ENCODE measurements around the gene ATP10B.

Gene ATP10B

DNA sequence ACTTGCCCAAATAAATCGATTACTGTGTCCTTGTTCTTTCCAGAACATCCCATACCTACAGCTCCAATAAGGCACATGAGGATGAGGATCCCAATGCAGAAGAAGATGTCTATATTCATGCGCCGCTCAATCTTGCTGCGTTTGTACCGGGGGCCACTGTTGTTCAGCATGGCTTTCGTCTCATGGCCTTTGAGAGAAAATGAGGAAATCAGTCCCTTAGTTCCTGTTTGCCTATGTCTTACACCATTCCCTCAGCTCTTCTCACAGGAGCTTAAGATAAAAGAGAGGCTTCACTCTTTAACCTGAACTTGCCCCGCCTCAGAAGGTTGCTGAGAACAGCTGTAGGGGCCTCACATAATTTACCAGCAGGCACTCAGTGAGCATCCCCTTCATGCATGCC is 211.6 kb downstream of the ATP10B start:
- no peak overlapping the region for H3K4me3 ChIP-seq
- no peak for DNase-seq (ENCODE audit: low spot score)
- H3K27ac ChIP-seq = no peak overlapping the region
- no peak for TF ChIP-seq CTCF (IDR thresholded peaks at IDR 0.05)

DNA sequence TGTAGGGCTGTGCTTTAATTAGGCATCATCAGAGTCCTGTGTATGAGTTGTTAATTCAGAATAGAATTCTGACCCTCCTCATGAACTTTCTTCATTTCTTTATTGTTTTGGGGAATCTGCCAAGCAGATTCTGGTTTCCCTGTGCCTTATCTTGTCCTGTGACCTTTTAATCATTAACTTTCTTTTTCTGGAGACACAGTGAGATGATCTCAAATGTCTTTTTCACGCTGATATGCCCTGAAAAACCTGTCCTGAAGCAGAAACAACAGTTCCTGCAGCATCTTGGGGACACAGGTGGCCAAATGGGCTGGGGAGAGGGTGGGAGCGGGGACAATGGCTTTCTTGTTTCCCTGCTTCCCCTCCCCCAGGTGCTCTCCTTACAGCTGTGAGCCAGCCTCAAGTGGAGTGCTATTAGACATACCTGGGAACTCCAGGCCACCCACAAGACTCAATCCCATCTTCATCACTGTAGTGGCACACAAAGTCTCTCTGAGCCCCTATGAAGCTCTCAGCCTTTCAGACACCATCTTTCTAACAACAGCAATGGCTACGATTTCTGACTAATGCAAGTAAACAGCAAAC is 213.8 kb downstream of the ATP10B start:
- no peak for DNase-seq (ENCODE audit: low spot score)

DNA sequence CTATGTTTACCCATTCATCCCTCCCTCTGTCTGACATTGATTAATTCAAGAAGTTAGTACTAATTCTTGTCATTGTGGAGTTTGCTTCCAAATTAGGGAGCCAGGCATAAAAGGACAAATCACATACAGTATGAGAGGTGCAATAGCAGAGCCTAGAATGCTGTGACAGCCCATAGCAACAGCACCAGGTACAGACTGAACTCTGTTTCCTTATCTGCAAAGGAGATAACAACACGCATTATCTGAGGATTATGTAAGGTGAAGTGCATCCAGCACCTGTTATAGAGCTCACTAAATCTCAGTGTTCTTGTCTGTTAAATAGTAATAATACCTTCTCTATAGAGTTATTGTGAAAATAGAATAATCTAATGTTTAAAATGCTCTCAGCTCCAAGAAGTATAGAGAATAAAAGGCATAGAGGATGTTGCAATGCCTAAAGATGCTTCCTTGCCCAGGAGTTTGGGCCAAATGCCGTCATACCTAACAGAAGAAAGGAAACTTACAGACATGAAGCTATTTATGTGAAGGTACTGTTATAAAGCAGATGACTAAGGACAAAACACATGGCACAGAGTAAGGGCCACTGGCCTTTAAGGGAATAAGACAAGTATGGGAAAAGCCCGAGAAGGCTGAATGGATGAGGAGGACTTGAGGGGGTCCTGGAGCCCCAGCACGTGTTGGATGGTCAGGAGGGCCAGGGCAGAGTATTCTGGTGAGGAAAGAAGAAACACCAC is 214.5 kb downstream of the ATP10B start:
- no peak for TF ChIP-seq CTCF (IDR thresholded peaks at IDR 0.05)
- H3K4me3 ChIP-seq = no peak overlapping the region
- H3K27ac ChIP-seq = no peak overlapping the region
- no peak for DNase-seq (ENCODE audit: low spot score)

More for the DNA sequence above, 213.8 kb downstream of the ATP10B start:
- no peak for TF ChIP-seq CTCF (IDR thresholded peaks at IDR 0.05)
- no peak overlapping the region for H3K4me3 ChIP-seq
- H3K27ac ChIP-seq = no peak overlapping the region

- TF ChIP-seq CTCF (IDR thresholded peaks at IDR 0.05) = no peak
- no peak overlapping the region for H3K4me3 ChIP-seq
- H3K27ac ChIP-seq = no peak overlapping the region
- no peak for DNase-seq (ENCODE audit: low spot score)
Measured at GRCh38 chr5:160635663-160636062, 216.3 kb downstream of the ATP10B start.

DNA sequence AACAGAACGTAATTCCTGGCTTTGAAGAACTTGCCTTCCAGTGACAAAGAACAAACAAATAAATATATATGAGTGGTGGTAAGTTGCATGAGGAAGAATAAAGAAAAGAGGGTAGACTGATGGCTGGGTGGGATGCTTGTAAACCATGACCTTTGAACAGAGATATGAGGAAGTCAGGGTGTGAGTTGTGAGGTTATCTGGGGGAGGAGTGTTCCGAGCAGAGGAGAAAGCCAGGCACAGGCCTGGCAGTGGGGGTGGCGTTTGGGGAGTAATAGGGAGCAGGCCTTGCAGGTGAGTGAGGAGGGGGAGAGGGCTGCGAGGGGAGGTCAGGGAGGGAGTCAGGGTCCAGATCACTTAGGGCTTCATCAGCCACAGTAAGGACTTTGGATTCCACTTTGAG is 217.0 kb downstream of the ATP10B start:
- no peak for DNase-seq (ENCODE audit: low spot score)
- no peak overlapping the region for H3K4me3 ChIP-seq
- TF ChIP-seq CTCF (IDR thresholded peaks at IDR 0.05) = no peak
- H3K27ac ChIP-seq = no peak overlapping the region

GRCh38 chr5:160629003-160629402 is 223.0 kb downstream of the ATP10B start:
- no peak for TF ChIP-seq CTCF (IDR thresholded peaks at IDR 0.05)
- no peak overlapping the region for H3K4me3 ChIP-seq
- no peak for DNase-seq (ENCODE audit: low spot score)
- H3K27ac ChIP-seq = no peak overlapping the region

DNA sequence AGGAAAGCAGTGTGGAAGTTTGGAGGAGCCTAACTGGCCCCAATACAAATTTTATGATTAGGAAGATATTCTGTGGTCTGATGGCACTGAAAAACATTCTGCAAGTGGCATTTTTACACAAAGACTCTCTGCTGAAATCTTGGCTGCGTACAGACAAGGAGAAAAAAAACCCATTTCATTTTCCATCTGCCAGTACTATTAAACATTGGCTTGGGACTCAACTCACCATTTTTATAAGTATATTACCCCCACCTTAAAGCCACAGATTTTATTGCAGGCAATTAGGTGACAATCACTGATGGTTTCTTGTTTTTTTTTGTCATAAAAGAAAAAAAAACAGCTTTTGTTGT is 223.4 kb downstream of the ATP10B start:
- TF ChIP-seq CTCF (IDR thresholded peaks at IDR 0.05) = no peak
- Histone ChIP-seq H3K4me3 (no peak overlapping the region), H3K27ac (no peak overlapping the region)
- DNase-seq (ENCODE audit: low spot score) = no peak

Data from coronary artery (tissue), 2 donors.